Right hindlimb (tissue), 1 donor: Measurements from ENCODE around the gene GALNT9.
"Not testable (repeated sequence)": the region's sequence is repeated elsewhere in the genome, so short reads cannot be mapped to it uniquely, and the experiment has no call there.

Experiments
- DNase-seq: peaks from one replicate; pipeline ENCODE4 v3.0.0-alpha.2; 2018

GALNT9 gene

DNA sequence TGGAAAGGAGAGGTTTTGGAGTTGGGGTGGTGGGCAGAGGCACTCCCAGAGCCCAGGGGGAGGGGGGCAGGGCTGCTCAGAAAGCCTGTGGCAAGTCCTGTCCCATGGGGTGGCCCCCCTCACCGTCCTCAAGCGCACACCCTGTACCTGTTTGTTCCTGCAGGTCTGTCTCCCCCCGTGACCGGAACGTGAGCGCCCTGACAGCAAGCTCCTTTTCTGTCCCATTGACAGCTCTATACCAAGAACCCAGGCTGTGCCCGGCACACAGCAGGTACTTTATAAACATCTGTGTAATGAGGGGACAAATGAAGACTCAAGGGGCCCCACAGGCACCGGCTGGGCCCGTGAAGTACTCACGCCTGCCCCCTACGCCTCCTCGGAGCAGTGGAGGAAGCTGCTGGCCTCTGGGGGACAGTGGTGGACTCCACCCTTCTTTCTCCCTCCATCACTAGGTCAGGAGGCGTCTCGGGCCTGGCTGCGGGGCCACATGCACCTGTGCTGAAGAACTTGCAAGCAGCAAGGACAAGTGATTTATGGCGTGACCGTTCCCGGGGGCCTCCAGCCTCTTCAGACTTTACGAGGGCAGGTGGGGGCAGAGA, 65.8 kb downstream of the GALNT9 start:
- no peak for DNase-seq

DNA sequence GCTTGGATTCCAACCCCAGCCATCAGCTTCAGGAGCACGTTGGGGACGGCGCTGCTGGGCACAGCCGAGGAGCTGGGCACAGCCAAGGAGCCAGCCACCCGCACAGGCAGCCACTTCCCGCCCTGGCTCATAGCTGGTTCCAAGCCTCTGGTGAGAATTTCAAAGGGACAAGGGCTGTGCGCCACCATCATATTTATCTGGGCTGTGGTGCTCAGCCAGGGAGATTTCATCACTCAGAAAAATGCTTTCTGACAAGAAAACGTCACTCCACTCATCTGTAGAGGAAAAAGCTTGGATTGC, 66.4 kb downstream of the GALNT9 start:
- DNase-seq: no peak

DNA sequence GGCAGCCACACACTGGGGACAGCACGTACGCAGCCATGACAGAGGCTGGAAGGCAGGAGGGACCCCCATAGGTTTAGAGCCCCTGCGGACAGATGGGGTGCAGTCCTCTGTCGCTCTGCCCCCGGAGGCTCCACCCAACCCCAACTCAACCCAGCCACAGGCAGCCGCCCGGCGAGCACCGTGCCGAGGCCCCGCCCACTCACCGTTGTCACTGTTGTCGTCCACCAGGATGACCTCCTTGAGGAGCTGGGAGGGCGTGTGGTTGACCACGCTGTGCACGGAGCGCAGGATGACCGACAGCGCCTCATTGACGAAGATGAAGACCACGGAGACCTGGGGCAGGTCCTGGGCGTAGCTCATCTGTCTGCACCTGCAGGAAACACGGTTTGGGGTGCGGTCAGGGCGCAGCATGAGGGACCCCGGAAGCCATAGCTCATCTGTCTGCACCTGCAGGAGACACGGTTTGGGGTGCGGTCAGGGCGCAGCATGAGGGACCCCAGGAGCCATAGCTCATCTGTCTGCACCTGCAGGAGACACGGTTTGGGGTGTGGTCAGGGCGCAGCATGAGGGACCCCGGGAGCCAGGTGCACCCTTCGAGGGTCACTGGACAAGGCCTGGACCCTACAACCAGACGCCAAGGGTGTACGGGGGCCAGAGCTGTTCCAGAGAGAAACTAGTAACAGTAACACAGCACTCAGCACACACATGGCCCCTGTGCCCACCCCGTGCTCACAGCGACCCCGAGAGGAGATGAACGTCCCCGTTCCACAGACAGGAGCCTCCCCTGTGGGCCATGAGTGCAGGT, 66.9 kb downstream of the GALNT9 start:
- DNase-seq: no peak

DNA sequence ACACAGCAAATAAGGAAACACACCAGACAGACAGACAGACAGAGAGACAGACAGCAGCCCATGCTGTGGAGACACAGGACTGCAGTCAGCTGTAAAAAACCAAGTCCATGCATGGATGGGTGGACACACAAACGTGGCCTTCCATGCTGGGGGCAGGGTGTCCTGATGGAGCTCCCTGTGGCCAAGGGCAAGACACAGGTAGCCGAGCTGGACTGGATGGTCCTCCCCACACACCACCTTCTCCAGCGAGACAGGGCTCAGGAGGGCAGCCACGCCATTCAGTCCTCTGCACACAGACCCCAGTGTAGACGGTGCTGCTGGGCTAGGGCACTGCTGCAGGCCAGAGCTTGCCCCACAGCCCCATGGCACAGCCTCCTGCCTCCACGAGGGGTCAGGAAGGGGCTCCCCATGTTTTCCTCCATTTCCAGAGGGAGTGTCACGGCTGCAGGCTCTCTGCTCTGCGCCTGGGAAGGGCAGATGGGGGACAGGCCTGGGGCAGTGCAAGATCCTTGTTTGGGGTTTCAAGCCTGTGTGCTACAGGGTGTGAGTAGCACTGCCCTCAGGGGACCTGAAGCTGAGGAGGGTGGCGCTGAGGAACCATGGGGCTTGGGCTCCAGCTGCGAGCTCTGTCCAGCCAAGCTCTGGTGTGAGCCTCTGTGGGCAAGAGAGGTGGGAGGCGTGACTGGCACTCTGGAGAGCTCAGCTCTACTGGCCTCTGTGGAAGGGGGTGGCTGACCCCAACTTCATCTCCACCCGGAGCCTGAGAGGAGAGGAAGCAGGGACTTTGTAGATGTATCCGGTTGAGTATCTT, 67.9 kb downstream of the GALNT9 start:
- DNase-seq: no peak

DNA sequence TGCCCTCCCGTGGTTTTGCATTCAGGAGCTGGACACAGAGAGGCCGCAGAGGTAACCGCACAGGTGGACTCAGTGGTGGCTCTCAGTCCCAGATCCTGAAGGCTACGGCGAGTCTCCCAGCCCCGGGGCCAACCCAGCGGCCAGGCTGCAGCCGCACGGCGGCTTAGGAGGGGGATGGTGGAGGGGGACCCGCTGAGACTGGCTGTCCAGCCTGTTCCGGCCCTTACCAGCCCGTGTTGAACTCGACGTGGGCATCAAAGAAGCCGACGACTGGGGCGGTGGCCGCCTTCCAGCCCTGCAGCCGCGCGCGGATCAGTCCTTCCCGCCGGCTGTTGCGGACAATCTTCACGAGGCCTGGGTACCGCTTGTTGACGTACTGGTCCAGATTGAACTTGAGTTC, 68.7 kb downstream of the GALNT9 start:
- no peak for DNase-seq

DNA sequence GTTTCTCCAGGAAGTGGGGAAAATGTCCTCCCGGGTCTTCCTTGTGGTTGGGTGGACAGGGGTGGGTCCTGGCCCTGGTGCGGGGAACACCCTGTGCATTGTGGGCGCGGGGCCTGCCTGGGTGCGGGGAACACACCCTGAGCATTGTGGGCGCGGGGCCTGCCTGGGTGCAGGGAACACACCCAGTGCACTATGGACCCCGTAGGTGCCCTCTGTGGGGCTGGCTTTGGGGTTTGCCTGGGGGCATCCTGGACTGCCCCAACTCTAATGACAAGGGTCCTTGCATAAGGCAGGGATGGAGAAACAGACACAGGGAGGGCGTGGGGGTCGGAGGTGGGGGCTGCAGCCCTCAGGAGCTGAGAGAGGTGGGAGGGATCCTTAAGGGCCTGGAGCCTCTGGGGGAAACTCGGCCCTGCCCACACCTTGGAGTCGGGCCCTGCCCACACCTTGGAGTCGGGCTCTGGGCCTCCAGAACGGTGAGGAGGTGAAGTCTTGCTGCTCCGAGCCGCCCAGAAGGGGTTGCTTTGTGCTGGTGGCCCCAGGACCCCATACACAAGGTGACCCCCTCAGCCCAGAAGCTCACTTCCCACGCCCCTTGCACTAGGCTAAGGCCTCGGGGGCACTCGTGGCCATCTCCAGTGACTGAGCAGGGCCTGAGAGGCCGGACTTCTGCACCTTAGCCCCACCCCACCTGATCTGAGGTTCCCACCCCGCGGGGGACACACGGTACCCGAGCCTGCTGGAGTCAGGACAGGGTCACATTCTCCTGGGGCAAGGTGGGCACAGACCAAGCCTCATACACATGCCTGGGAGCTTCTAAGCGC, 69.3 kb downstream of the GALNT9 start:
- no peak for DNase-seq

DNA sequence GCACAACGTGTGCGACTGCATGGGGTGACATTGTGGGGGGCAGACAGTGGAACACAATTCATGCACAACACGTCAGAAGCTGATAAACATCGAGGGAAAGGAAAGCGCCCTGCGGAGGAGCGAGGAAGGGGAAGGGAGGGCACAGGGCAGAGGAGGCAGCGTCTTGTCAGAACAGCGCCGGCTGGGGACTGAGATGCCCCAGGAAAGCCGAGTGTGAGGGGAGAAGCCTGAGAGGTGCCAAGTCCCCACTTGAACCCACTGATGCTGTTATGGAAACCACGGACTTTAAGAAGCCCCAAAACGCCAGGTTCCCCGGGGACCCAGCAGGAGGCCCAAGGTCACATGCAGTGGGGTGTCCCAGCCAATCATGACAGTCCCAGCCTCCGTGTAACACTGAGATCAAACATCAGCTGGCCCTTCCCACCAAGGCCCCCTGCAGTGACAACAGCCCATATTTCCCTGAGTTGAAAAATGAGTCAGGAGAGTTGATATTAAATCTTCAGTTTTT, 70.0 kb downstream of the GALNT9 start:
- no peak for DNase-seq

DNA sequence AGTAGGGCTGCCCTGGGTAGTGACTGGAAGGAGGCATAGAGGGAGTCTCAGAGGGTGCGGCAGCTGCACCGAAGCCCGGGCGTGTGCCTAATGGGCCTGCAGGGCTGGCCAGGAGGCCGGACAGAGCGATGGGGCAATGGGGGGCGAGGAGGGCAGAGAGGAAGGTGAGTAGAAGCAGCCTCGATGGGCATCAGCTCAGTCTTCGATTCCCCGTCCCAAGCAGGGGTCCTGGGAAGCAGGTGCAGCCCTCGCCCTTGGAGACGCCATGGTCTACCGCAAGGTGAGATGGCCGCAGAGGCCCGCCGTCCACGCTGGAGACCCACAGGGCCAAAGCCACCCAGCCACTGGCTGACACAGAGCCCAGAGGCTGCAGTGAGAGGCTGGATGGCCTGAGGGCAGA, 70.8 kb downstream of the GALNT9 start:
- DNase-seq: no peak

DNA sequence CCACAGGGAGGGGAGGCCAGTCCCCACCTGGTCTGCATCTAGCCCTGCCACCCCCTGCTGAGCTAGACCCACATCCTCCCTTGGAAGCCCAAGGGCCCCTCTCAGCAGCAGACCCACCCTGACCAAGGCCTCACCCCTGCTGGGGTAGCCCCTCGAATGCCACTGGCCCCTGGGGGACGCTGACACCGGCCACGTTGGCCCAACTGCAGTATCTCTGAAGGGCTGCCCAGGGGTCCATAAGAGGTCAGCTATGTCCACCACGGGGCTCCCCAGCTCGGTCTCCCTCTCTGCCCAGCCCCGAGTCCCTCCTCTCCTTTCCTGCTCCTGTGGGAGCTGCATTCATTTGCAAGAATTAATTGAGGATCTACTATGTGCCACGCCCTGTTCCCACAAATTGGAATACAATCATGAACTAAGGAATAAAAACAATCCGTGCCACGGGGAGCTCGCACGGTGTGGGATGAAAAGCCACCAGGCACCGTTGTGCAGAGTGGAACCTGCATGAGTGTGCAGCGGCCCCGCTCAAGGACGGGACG, 71.4 kb downstream of the GALNT9 start:
- DNase-seq: no peak

DNA sequence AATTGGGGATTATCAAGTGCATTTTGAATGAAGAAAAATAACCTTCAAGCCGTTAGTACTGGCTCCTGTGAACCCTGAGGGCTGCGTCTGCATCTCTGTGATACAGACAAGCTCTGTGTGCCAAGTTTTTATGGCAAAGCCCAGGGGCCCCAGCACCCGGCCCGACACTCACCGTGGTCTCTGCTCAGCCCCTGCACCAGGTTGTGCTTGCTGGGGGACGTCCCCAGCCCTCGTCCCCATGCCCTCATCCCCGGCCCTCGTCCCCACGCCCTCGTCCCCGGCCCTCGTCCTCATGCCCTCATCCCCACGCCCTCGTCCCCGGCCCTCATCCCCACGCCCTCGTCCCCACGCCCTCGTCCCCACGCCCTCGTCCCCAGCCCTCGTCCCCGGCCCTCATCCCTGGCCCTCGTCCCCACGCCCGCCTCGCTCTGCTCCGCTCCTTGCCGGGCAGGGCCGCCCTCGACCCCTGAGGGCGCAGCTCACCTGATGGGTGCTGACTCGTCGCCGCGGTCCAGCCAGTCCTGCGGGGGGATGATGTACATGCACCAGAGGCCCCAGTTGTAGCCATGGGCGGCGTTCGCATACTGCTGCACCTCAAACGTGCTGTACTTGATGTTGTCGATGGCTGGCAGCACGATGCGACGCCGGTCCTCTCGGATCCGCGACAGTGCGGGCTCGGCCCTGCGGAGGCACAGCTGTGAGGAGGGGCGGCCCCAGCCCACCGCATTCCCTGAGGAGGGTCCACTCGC, 72.0 kb downstream of the GALNT9 start:
- no peak for DNase-seq

DNA sequence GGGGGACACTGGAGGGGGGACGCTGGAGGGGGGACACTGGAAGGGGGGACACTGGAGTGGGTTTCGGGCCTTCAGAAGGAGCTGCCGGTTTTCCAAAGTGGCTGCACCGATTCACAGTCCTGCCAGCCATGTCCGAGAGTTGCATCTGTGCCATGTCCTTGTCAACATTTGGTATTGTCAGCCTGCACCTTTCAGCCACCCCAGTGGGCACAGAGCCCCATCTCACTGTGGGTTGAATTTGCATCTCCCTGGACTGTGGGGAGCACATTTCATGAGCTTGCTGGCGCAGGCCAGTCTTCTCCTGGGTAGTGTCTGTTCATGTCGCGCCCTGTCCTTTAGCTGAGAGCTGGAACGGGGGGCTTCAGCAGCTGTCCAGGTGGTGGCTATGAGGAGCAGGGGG, 72.7 kb downstream of the GALNT9 start:
- DNase-seq: no peak

DNA sequence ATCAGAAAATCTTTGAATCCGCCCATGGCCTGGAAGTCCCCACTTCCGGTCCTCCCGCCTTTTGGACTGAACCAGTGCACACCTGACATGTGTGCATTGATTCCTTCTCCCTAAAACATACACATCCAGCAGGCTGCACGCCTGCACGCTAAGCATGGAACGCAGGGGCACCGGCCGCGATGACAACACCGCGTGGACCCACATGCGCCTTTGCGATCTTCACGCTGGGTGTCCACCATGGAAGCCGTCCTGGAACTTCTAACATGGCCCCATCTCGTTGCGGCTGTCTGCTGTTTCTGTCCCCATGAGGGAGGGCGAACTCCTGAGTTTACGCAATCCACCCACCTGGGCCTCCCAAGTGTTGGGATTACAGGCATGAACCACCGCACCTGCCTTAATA, 73.7 kb downstream of the GALNT9 start:
- DNase-seq: no peak

DNA sequence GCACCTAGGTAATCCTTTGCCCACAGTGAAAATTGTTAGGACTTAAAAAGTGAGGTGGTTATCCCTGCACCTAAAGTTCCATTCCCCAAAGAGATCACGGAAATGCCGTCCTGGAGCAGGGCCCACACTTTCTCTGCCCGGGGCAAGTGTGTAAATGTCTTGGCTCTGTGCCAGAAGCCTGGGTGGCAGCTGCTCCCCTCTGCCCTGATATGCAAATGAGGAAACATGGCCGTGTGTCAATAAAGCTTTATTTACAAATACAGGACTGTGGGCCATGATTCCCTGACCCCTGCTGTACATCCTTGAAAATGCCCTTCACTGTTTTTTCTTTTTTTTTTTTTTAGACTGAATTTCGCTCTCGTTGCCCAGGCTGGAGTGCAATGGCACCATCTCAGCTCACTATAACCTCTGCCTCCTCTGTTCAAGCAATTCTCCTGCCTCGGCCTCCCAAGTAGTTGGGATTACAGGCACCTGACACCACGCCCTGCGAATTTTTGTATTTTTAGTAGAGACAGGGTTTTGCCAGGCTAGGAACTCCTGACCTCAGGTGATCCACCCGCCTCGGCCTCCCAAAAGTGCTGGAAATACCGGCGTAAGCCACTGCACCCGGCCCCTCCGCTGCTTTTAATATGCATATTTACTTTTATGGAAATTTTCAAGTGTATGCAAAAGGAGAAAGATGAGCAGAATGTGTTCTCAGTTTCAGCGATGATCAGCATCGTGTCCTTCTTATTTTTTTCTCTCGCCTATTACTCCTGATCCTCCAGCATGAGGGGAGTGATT, 75.5 kb downstream of the GALNT9 start:
- no peak for DNase-seq

DNA sequence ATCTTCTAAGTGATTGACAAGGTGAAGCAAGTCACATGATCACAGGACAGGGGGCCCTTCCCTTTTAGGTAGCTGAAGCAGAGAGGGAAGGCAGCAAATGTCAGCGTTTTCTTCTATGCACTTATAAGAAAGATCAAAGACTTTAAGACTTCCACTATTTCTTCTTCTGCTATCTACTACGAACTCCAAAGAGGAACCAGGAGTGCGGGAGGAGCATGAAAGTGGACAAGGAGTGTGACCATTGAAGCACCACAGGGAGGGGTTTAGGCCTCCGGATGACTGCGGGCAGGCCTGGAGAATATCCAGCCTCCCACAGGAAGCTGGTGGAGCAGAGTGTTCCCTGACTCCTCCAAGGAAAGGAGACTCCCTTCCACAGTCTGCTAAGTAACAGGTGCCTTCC, 76.4 kb downstream of the GALNT9 start:
- DNase-seq: not testable (repeated sequence)

DNA sequence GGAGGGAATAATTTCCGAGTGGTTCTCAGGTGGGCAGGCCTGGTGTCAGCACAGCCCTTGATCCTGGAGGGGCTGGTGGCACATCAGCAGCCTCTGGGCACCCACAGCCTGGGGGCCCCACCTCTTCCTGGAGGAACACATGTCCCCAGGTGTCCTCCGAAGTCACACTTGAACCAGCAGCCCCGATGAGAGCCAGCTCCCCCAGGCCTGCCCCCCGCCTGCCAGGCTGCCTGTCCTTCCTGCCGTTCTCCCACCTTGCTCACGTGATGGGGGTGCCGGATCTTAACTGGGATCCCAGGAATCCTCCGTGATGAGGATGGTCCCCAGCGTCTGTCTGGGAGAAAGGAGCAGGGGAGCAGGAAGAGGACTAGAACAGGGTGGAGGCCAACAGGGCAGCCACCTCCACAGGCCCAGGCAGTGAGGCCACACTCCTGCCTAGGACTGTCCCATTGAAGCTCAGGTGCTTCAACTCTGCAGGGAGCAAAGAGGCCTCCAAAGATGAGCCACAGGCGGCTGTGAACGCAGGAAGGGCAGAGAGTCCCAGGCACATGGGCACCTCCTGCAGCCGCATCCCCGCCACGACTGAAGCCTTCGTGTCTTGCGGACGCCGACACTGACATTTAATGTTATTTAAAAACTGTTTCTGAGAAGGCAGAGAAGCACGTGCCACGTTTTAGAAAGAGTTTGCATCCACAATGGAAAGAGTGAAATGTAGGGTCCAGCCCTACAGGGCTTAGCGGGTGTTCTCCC, 77.5 kb downstream of the GALNT9 start:
- DNase-seq: no peak

DNA sequence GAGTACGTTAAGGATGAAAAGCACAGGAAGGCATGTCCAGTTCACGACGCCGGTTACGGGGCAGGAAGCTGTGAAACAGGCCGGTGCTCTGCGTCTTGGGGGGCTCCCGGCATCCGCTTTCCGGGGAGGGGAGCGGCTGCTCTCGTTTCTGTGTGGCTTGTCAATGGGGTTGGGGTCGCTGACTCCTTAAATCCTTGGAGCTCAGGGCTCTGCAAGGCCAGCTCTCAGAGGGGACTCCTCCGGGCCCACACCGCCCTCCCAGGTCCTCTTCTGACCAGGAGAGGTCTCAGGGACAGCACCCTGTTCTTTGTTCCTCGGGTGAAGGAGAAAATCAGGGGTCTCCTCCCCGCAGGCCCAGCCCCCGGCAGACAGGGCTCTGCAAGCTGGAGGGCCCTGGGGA, 78.1 kb downstream of the GALNT9 start:
- DNase-seq: no peak

DNA sequence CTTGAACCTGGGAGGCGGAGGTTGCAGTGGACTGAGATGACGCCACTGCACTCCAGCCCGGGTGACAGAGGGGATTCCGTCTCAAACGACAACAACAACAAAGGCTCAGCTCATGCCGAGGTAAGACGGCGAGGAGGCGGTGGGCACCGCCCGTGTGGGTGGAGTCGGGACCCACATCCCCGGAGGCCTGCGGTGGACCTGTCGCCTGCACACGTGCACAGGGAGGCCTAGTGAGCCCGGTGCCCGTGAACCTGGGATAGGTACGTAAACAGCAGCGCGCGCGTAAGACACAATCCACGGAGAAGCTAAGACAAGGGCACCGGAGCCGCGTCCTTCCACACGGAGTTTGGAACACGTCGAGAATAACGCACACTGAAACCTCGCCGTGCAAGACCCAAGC, 78.7 kb downstream of the GALNT9 start:
- DNase-seq: no peak

DNA sequence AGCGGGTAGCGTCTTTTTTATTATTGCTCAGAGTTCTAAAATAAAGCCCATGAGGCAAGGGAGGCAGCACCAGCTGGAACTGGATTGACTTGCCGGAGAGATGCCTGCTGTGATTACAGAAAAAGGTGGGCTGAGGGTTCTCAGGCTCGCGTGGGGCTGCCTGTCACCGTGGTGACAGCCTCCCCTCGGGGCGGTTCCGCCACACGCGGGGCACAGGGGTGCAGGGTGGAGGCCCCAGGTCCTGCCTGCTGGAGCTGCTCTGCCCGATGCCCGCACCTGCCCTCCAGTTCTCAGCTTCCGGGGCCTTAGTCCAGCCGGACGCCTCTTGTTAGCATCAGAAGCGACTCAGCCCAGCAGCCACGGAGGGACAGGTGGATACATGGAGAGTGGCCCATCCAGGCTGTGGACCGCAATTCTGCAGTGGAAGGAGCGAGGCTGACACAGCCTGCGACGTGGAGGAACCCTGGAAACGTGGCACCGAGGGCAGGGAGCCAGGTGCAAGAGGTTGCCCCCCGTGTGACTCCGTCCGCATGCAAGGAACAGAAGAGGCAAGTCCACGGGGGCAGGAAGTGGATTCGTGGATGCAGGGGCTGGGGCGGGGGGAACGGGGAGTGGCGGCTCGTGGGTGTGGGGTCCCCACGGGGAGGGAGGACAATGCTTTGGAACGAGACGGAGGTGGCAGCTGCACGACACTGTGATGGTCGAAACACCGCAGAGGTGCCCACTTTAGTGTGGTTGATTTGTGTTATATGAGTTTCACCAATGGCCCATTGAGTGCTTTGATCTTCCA, 79.5 kb downstream of the GALNT9 start:
- no peak for DNase-seq

DNA sequence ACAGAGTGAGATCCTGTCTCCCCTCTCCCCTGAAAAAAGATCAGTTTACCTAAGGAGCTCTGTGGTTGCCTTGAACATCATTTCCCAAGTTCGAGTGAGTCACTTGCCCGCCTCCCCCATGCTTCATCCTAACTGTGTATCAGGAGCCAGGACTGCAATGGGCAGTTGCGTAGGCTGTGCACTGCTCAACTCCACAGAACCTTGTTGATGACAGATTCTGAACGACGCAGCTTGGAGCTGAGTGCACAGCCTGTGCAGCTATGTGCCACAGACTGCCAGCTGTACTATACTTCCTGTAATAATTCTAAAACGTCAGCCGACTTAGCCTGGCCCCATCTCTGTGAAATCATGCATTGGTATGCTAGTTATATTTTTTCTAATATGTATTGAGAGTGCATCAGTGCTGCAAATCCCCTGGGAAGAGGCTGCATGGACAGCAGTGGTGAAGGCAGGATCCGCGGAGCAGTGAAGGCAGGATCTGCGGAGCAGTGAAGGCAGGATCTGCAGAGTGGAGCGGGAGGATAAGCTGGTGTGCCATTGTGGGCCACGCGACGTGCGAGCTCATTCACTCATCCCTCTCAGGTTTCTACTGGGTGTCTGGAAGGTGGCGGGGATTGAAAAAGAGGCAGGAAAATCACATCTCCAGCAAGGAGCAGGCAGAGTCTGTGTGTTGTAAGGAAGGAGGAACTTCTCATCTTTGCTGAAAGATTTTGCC, 80.8 kb downstream of the GALNT9 start:
- no peak for DNase-seq
